ENCODE data around the gene GMPR. TPM values are rescaled to one million over a fixed set of nuclear protein-coding genes. Genes with fewer than 3 reads are reported as not detected.

The GMPR gene
- total and polyA plus RNA-seq, 3 experiments from 2014 or later: 0.66 to 1.4 (median 0.82) TPM

DNA sequence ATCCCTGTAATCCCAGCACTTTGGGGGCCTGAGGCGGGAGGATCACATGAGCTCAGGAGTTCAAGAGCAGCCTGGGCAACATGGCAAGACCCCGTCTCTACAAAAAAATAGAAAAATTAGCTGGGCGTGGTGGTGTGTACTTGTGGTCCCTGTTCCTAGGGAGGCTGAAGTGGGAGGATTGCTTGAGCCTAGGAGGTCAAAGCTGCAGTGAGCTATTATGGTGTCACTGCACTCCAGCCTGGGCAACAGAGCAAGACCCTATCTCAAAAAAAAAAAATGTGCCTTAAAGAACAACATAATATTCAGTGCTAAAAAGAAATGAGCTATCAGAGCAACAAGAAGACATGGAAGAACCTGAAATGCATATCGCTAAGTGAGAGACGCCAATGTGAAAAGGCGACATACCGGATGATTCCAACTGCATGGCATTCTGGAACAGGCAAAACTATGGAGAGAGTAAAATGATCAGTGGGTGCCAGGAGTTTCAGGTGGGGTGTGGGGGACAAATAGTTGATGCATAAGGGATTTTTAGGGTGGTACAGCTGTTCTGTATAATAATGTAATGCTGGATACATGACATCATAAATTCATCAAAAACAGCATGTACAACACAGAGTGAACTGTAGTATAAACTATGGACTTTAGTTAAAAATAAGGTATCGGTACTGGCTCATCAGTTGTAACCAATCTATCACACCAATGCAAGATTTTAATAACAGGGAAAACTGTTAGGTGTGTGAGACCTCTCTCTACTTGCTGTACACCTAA lies 80.8 kb downstream of the GMPR start:
- H3K9me3 ChIP-seq (ENCODE audit: low read length): no peaks in the 10 kb centered on the region
- Mint-ChIP-seq H3K4me1 (peaks cover 76 to 88% (median 83%) of the 10 kb centered on the region in 3 donors), H3K9me3 (no peaks in the 10 kb centered on the region), H3K27ac (peak overlapping the region; percentile 91 to 100 (median 95)), H3K27me3 (peaks cover 0 to 1% of the 10 kb centered on the region in 2 donors), H3K36me3 (peaks cover 3 to 11% (median 7%) of the 10 kb centered on the region in 3 donors), H3K4me3 (peak overlapping the region; percentile 57 to 83 (median 80))
- no peaks in the 10 kb centered on the region for H3K36me3 ChIP-seq (ENCODE audit: insufficient read depth, low read length)
- no peaks in the 10 kb centered on the region for H3K27me3 ChIP-seq (ENCODE audit: insufficient read depth, low read length, poor library complexity, severe bottlenecking)
- H3K4me1 ChIP-seq (ENCODE audit: insufficient read depth, low read length): peaks cover 67% of the 10 kb centered on the region
- POLR2A ChIA-PET: interaction anchor here (0.5 to 0.8 kb wide), 7 partner anchors 14 to 1967 kb away, joined by 3 to 4 read pairs (median 3); no protein-coding TSS in a partner anchor
- peak overlapping the region; percentile 55 for H3K4me3 ChIP-seq (ENCODE audit: low read length)
- DNase-seq: no peak
- CTCF ChIA-PET: interaction anchor here (1.0 to 10.6 kb wide), 5 partner anchors 14 to 452 kb away, joined by 3 to 120 read pairs (median 5); partner anchors contain the start of gene ATXN1
- H3K27ac ChIP-seq (ENCODE audit: low read depth, low read length): peak overlapping the region; percentile 78

DNA sequence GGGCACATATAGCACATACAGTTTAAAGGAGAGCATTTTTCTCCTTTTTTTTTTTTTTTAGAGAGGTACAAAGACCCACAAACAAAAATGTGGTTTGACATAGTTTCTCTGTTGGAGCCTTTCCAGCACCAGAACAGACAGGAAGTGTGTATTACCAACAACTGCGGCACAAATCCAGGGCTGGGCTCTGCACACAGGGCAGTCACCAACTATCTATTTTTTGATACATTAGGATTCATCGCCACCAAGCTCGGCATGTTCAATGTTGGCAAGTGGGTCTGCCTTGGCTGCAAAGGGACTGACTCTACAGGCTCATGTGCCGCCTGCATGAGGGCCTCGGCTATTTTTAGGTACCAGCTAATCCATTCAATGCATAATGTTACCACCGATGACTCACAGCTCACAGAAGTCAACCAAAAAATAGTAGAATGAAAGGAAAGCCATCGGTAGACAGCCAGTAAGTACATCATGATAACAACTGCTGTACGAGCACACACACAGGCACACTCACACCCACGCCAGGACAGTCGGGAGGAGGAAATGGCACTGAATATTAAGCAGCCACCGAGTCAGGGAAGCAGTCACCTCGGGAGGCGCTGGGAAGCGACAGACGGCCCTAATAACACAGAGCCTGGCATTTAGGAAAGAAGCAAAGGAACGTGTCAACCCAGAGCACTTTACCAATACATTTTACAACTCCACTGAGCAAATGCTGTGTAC lies 81.6 kb downstream of the GMPR start:
- peaks cover 0 to 1% of the 10 kb centered on the region in 2 donors for H3K27me3 Mint-ChIP-seq
- peak; percentile 55 to 85 (median 82) for DNase-seq
- peaks cover 3 to 16% (median 7%) of the 10 kb centered on the region in 3 donors for H3K36me3 Mint-ChIP-seq
- H3K4me1 ChIP-seq (ENCODE audit: insufficient read depth, low read length): peaks cover 71% of the 10 kb centered on the region
- H3K4me3 Mint-ChIP-seq: peak overlapping the region; percentile 57 to 83 (median 80)
- H3K9me3 Mint-ChIP-seq: no peaks in the 10 kb centered on the region
- H3K27ac ChIP-seq (ENCODE audit: low read depth, low read length): peak overlapping the region; percentile 78
- peak overlapping the region; percentile 55 for H3K4me3 ChIP-seq (ENCODE audit: low read length)
- no peaks in the 10 kb centered on the region for H3K27me3 ChIP-seq (ENCODE audit: insufficient read depth, low read length, poor library complexity, severe bottlenecking)
- ChIA-PET CTCF (interaction anchor here (1.0 to 10.6 kb wide), 4 partner anchors 13 to 451 kb away, joined by 3 to 120 read pairs (median 4); partner anchors contain the start of gene ATXN1), POLR2A (interaction anchor here (0.5 to 1.0 kb wide), 6 partner anchors 14 to 1966 kb away, joined by 3 to 5 read pairs (median 4); partner anchors contain the start of genes ATXN1 and NUP153)
- H3K4me1 Mint-ChIP-seq: peaks cover 83 to 94% (median 88%) of the 10 kb centered on the region in 3 donors
- peak overlapping the region; percentile 91 to 100 (median 95) for H3K27ac Mint-ChIP-seq
- H3K9me3 ChIP-seq (ENCODE audit: low read length): no peaks in the 10 kb centered on the region
- no peaks in the 10 kb centered on the region for H3K36me3 ChIP-seq (ENCODE audit: insufficient read depth, low read length)

DNA sequence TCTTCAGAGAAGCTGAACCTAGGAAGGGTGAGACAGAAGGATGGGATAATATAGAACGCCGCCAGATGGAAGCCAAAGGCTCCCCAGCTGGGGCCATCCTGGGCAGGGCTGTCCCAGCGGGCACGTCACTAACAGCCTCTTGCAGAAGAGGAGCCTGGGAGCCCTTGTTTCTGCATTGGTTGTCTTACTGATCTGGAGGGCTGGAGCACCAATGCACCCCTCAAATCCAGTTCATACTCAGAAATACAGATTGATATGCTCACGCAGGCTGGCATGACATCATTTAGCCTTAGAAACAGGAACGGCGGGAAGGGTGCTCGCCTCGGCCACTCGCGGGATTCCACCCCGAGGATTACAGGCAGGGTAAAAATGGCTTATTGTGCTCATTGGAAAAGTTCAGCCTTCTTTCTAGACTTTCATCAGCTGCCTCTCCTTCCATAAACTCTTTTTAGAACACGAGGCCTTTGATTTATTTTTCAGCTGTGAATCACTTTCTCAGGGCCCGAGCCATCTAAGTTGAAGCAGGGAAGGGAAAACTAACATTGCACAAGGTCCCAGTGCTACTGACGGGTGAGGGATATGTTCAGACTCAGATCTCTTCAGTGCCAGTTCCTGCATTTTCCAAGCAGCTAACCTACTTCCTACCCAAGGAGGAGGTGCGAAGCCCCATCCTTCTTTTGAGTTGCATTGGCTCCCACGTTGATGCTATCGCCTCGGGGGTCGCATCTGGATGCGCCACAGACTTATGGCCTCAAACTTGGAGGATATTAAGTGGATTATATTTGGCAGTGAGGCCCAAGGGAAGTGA lies 82.3 kb downstream of the GMPR start:
- Mint-ChIP-seq H3K9me3 (no peaks in the 10 kb centered on the region), H3K27ac (peak overlapping the region; percentile 91 to 100 (median 95)), H3K4me3 (peak overlapping the region; percentile 57 to 83 (median 80)), H3K4me1 (peaks cover 87 to 94% (median 93%) of the 10 kb centered on the region in 3 donors), H3K27me3 (no peaks in the 10 kb centered on the region), H3K36me3 (peaks cover 0 to 17% (median 6%) of the 10 kb centered on the region in 3 donors)
- peak overlapping the region; percentile 78 for H3K27ac ChIP-seq (ENCODE audit: low read depth, low read length)
- no peak for DNase-seq
- no peaks in the 10 kb centered on the region for H3K36me3 ChIP-seq (ENCODE audit: insufficient read depth, low read length)
- POLR2A ChIA-PET: interaction anchor here (0.6 to 1.0 kb wide), 4 partner anchors 13 to 1386 kb away, joined by 3 to 5 read pairs (median 4); partner anchors contain the start of genes ATXN1 and NUP153
- H3K4me3 ChIP-seq (ENCODE audit: low read length): peak overlapping the region; percentile 55
- CTCF ChIA-PET: interaction anchor here (1.0 to 10.6 kb wide), 4 partner anchors 12 to 450 kb away, joined by 3 to 120 read pairs (median 4); partner anchors contain the start of gene ATXN1
- H3K9me3 ChIP-seq (ENCODE audit: low read length): no peaks in the 10 kb centered on the region
- H3K4me1 ChIP-seq (ENCODE audit: insufficient read depth, low read length): peaks cover 71% of the 10 kb centered on the region
- no peaks in the 10 kb centered on the region for H3K27me3 ChIP-seq (ENCODE audit: insufficient read depth, low read length, poor library complexity, severe bottlenecking)

DNA sequence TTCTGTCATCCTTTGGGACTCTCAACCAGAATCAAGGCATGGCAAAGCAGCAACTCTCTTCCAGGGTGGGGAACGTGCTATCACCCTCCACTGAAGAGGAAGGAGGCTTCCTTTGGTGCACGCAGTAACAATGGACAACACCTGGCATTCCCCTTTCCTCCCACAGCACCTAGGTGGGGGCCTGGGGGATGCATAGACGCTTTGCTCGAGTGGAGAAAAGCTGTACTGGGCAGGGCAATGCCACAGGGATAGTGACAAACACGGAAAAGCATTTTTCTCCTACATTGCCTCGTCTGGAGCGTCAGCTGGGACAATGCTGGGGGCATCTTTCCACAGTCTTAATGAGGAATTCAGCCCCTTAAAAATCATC lies 82.9 kb downstream of the GMPR start:
- H3K9me3 Mint-ChIP-seq: no peaks in the 10 kb centered on the region
- no peak for DNase-seq
- peaks cover 88 to 94% (median 92%) of the 10 kb centered on the region in 3 donors for H3K4me1 Mint-ChIP-seq
- Histone ChIP-seq H3K27me3 (ENCODE audit: insufficient read depth, low read length, poor library complexity, severe bottlenecking) (no peaks in the 10 kb centered on the region), H3K9me3 (ENCODE audit: low read length) (no peaks in the 10 kb centered on the region), H3K36me3 (ENCODE audit: insufficient read depth, low read length) (no peaks in the 10 kb centered on the region), H3K4me3 (ENCODE audit: low read length) (no peak overlapping the region), H3K27ac (ENCODE audit: low read depth, low read length) (peak overlapping the region; percentile 78), H3K4me1 (ENCODE audit: insufficient read depth, low read length) (peaks cover 71% of the 10 kb centered on the region)
- ChIA-PET POLR2A (interaction anchor here (1.4 kb wide), 1 partner anchor 11 kb away, joined by 3 read pairs; no protein-coding TSS in a partner anchor), CTCF (interaction anchor here (1.7 to 10.6 kb wide), 3 partner anchors 12 to 450 kb away, joined by 5 to 120 read pairs (median 5); partner anchors contain the start of gene ATXN1)
- H3K27me3 Mint-ChIP-seq: no peaks in the 10 kb centered on the region
- H3K4me3 Mint-ChIP-seq: peak overlapping the region in 3 of 7 donors; percentile 8 to 83 (median 70)
- peak overlapping the region; percentile 61 to 100 (median 95) for H3K27ac Mint-ChIP-seq
- H3K36me3 Mint-ChIP-seq: peaks cover 0 to 23% (median 8%) of the 10 kb centered on the region in 3 donors

DNA sequence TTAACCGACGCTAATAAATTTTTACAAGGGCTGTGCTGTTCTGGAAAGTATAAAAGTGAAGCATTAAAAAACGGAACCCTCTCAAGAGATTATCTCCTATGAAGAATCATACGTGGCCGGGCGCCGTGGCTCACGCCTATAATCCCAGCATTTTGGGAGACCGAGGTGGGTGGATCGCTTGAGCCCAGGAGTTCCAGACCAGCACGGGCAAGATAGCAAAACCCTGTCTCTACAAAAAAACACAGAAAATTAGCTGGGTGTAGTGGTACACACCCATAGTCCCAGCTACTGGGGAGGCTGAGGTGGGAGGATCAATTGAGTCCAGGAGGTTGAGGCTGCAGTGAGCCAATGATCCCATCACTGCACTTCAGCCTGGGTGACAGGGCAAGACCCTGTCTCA lies 83.4 kb downstream of the GMPR start:
- Mint-ChIP-seq H3K4me1 (peaks cover 84 to 89% (median 88%) of the 10 kb centered on the region in 3 donors), H3K27ac (peak overlapping the region; percentile 91 to 100 (median 95)), H3K27me3 (no peaks in the 10 kb centered on the region), H3K9me3 (no peaks in the 10 kb centered on the region), H3K4me3 (peak overlapping the region in 3 of 7 donors; percentile 15 to 80 (median 53)), H3K36me3 (peaks cover 0 to 28% (median 8%) of the 10 kb centered on the region in 3 donors)
- ChIA-PET CTCF (interaction anchor here (1.7 to 10.6 kb wide), 2 partner anchors 11 to 449 kb away, joined by 5 to 120 read pairs; no protein-coding TSS in a partner anchor), POLR2A (interaction anchor here (1.4 kb wide), 1 partner anchor 10 kb away, joined by 3 read pairs; no protein-coding TSS in a partner anchor)
- H3K27me3 ChIP-seq (ENCODE audit: insufficient read depth, low read length, poor library complexity, severe bottlenecking): no peaks in the 10 kb centered on the region
- H3K36me3 ChIP-seq (ENCODE audit: insufficient read depth, low read length): no peaks in the 10 kb centered on the region
- no peaks in the 10 kb centered on the region for H3K9me3 ChIP-seq (ENCODE audit: low read length)
- no peak overlapping the region for H3K4me3 ChIP-seq (ENCODE audit: low read length)
- DNase-seq: no peak
- H3K27ac ChIP-seq (ENCODE audit: low read depth, low read length): peak overlapping the region; percentile 11
- peaks cover 71% of the 10 kb centered on the region for H3K4me1 ChIP-seq (ENCODE audit: insufficient read depth, low read length)

DNA sequence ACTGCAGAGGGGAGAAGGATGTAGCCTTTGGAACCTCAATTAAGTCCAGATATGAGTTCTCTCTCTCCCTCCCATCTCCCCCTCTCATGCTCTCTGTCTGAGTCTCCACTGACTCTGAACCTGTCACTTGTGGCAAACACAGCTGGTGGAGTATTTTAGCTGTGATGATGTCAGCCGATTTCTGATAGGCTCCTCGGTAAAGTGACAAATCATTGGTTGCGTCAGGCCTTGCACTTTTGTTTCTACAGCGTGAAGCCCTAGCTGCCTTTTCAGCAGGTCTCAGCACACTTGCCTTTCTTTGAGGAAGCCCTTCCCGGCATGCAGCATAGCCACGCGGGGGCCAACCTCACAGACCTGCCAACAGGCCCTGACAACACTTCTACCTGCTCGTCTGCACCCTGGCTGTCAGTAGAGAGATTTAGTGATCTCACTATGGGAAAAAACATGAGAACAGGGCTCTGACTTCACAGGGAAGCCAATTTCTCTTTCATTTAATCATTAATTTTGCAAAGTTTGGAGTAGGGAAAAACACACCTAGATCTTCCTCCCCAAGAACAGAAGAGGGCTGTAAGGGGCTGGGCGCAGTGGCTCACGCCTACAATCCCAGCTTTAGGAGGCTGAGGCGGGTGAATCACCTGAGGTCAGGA lies 84.4 kb downstream of the GMPR start:
- no peaks in the 10 kb centered on the region for H3K9me3 Mint-ChIP-seq
- Histone ChIP-seq H3K36me3 (ENCODE audit: insufficient read depth, low read length) (no peaks in the 10 kb centered on the region), H3K4me1 (ENCODE audit: insufficient read depth, low read length) (peaks cover 68% of the 10 kb centered on the region), H3K4me3 (ENCODE audit: low read length) (no peak overlapping the region), H3K9me3 (ENCODE audit: low read length) (no peaks in the 10 kb centered on the region), H3K27ac (ENCODE audit: low read depth, low read length) (peak overlapping the region; percentile 65), H3K27me3 (ENCODE audit: insufficient read depth, low read length, poor library complexity, severe bottlenecking) (no peaks in the 10 kb centered on the region)
- peak overlapping the region; percentile 91 to 100 (median 95) for H3K27ac Mint-ChIP-seq
- peak; percentile 69 to 90 (median 80) for DNase-seq
- peak overlapping the region; percentile 53 to 80 (median 72) for H3K4me3 Mint-ChIP-seq
- CTCF ChIA-PET: interaction anchor here (1.7 to 10.6 kb wide), 2 partner anchors 10 to 449 kb away, joined by 5 to 120 read pairs; no protein-coding TSS in a partner anchor
- POLR2A ChIA-PET: interaction anchor here (1.0 to 1.8 kb wide), 3 partner anchors 9 to 448 kb away, joined by 3 to 8 read pairs (median 3); partner anchors contain the start of gene ATXN1
- peaks cover 77 to 82% (median 80%) of the 10 kb centered on the region in 3 donors for H3K4me1 Mint-ChIP-seq
- H3K27me3 Mint-ChIP-seq: no peaks in the 10 kb centered on the region
- peaks cover 0 to 37% (median 8%) of the 10 kb centered on the region in 3 donors for H3K36me3 Mint-ChIP-seq
